Measurements from ENCODE around the gene TMSB4X.

DNA sequence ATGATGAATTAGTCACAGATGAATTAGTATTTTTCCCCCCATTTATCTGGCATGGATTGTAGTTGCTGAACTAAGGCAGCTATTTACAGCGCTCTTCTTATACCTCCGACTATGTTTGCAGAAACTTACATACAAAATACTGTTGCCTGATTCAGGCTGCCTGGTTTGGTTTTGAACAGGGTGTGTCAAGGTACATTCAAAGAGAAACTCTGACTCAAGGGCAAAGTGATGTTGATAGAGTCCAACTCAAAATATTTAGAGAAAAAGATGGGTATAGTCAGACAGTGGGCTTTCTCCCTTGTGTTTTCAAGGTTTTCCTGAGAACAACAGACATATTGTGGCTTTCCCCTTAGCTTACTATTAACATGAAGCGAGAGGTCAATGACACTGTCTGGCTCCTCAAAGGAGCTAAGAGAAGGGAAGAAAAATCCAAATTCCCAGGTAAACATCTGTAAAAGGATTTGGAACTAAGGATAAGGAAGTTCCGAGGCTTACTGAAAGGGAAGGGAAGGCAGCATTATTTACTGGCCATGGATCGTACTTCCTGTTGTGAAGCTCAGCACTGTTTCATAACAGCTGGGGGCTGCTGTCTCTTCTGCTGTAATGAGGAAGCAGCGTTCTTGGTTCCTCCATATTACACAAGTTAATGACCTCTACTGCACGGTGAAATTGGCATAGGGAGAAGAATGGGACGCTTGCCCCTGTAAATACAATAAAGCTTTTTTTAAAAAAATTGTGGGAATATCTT is 38.6 kb downstream of the TMSB4X start:
- TF ChIP-seq, protein P1, sequence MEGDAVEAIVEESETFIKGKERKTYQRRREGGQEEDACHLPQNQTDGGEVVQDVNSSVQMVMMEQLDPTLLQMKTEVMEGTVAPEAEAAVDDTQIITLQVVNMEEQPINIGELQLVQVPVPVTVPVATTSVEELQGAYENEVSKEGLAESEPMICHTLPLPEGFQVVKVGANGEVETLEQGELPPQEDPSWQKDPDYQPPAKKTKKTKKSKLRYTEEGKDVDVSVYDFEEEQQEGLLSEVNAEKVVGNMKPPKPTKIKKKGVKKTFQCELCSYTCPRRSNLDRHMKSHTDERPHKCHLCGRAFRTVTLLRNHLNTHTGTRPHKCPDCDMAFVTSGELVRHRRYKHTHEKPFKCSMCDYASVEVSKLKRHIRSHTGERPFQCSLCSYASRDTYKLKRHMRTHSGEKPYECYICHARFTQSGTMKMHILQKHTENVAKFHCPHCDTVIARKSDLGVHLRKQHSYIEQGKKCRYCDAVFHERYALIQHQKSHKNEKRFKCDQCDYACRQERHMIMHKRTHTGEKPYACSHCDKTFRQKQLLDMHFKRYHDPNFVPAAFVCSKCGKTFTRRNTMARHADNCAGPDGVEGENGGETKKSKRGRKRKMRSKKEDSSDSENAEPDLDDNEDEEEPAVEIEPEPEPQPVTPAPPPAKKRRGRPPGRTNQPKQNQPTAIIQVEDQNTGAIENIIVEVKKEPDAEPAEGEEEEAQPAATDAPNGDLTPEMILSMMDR (IDR thresholded peaks at IDR 0.05), result no peak
- TF ChIP-seq POLR2A (IDR thresholded peaks at IDR 0.05) (no peak), EP300 (IDR thresholded peaks at IDR 0.05) (no peak)

Measured in ovary (tissue), 3 donors.